ENCODE measurements around the gene CCNH. TPM values are rescaled to one million over a fixed set of nuclear protein-coding genes. Genes with fewer than 3 reads are reported as not detected.

Gene CCNH
- total and polyA plus RNA-seq, 2 of the 4 experiments (the other 2 are of a cell fraction): 37.4 to 100 TPM

DNA sequence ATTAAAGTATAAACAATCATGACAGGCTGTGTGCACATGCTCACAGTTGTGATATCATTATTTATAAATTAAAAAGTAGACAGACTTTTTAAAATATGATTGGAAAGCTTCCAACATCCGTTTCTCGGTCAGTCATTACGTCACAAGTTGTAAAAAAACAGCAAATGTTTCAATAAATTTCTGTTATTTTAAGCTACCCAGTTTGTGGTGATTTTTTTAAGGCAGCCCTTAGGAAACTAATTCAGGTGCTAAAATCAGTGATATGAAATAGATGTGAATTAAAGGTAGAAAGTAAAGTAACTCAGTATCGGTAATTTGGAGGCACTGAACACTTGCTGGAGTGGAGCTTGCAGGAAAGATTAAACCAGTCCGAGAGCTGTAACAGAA is 1.2 kb downstream of the CCNH start:
- Histone ChIP-seq H4K20me1 (ENCODE audit: insufficient read depth, low read length) (peaks cover 5% of the 10 kb centered on the region; the same call in 1 of the 2 replicates), H4K5ac (ENCODE audit: low read depth, low read length) (no peak overlapping the region), H3K9ac (ENCODE audit: low read depth, low read length) (peak overlapping the region; percentile 94), H3K56ac (ENCODE audit: extremely low read depth, insufficient read depth, low read length) (peak overlapping the region; percentile 71; the same call in 1 of the 2 replicates), H4K91ac (ENCODE audit: insufficient read depth, low read depth, low read length) (peak overlapping the region; percentile 53; the same call in 1 of the 2 replicates), H4K8ac (ENCODE audit: low read depth in 2 of 2, low read length in 2 of 2) (peak overlapping the region; percentile 72 to 98; a peak in 2 of 4 replicates), H2BK20ac (ENCODE audit: low read depth, low read length) (no peak overlapping the region), H3K18ac (ENCODE audit: low read depth, low read length) (no peak overlapping the region), H3K79me1 (ENCODE audit: low read depth in 1 of 2, low read length in 2 of 2) (peaks cover 15 to 32% of the 10 kb centered on the region in 2 experiments), H3K14ac (replicated peaks; ENCODE audit: low read depth, low read length) (peak overlapping the region; percentile 97; the same call in 1 of the 2 replicates), H3K23ac (ENCODE audit: low read depth, low read length) (peak overlapping the region; percentile 95), H3K4me3 (ENCODE audit: insufficient read depth, low read depth, low read length) (peak overlapping the region; percentile 81), H3K4me2 (ENCODE audit: low read depth, low read length) (peak overlapping the region; percentile 98), H2AK5ac (ENCODE audit: low read depth, low read length) (peak overlapping the region; percentile 88; the same call in 1 of the 2 replicates), H2AFZ (replicated peaks; ENCODE audit: low read length, poor library complexity) (peak overlapping the region; percentile 92), H3K27ac (ENCODE audit: insufficient read depth, low read length) (peak overlapping the region; percentile 89), H2BK15ac (ENCODE audit: low read depth, low read length) (0 out of 3 replicates have a peak overlapping the region, but pooled peaks have one; percentile 12), H3K9me3 (ENCODE audit: control insufficient read depth, insufficient read depth, low read length) (no peaks in the 10 kb centered on the region), H2AK9ac (replicated peaks; ENCODE audit: low read depth, low read length, poor library complexity) (peak overlapping the region; percentile 78), H3K9me1 (ENCODE audit: insufficient read depth, low read length) (no peaks in the 10 kb centered on the region), H3K4me1 (ENCODE audit: control insufficient read depth, insufficient read depth, low read length) (no peaks in the 10 kb centered on the region), H2BK120ac (ENCODE audit: low read depth, low read length) (no peak overlapping the region; the same call in 1 of the 2 replicates), H3K4ac (ENCODE audit: low read depth, low read length) (peak overlapping the region; percentile 92), H3K36me3 (ENCODE audit: control insufficient read depth, insufficient read depth, low read length) (peaks cover 3% of the 10 kb centered on the region), H3K27me3 (ENCODE audit: control insufficient read depth, insufficient read depth, low read length) (no peaks in the 10 kb centered on the region), H2BK5ac (ENCODE audit: low read depth, low read length, poor library complexity, severe bottlenecking) (peak overlapping the region; percentile 84)
- no peak for ATAC-seq (ENCODE audit: low read depth)
- no peak for TF ChIP-seq RFX5 (IDR thresholded peaks at IDR 0.05; ENCODE audit: low read depth, low read length)
- no peak for TF ChIP-seq CEBPB (IDR thresholded peaks at IDR 0.05; ENCODE audit: low read depth, low read length)
- TF ChIP-seq SMC3 (IDR thresholded peaks at IDR 0.05; ENCODE audit: low read depth, low read length): no peak
- no peak for TF ChIP-seq POLR2A (IDR thresholded peaks at IDR 0.05; ENCODE audit: low read depth, low read length)
- TF ChIP-seq MAZ (IDR thresholded peaks at IDR 0.05; ENCODE audit: borderline replicate concordance, low read depth, low read length): no peak
- TF ChIP-seq CHD1 (IDR thresholded peaks at IDR 0.05; ENCODE audit: low read depth, low read length): no peak
- TF ChIP-seq MAFK (IDR thresholded peaks at IDR 0.05; ENCODE audit: low read depth, low read length): no peak
- TF ChIP-seq, protein P1, sequence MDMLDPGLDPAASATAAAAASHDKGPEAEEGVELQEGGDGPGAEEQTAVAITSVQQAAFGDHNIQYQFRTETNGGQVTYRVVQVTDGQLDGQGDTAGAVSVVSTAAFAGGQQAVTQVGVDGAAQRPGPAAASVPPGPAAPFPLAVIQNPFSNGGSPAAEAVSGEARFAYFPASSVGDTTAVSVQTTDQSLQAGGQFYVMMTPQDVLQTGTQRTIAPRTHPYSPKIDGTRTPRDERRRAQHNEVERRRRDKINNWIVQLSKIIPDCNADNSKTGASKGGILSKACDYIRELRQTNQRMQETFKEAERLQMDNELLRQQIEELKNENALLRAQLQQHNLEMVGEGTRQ (IDR thresholded peaks at IDR 0.05; ENCODE audit: low read depth, low read length): no peak
- no peak for TF ChIP-seq BHLHE40 (IDR thresholded peaks at IDR 0.05; ENCODE audit: low read depth, low read length)
- no peak for TF ChIP-seq RCOR1 (IDR thresholded peaks at IDR 0.05; ENCODE audit: insufficient replicate concordance, low read length)
- no peak for TF ChIP-seq MXI1 (IDR thresholded peaks at IDR 0.05; ENCODE audit: borderline replicate concordance, low read depth, low read length)
- TF ChIP-seq RAD21 (IDR thresholded peaks at IDR 0.05; ENCODE audit: low read length): no peak
- no peak for TF ChIP-seq FOS (IDR thresholded peaks at IDR 0.05; ENCODE audit: low read depth, low read length)
- ChIA-PET POLR2A (ENCODE audit: unreplicated experiment) (no interaction called here), CTCF (interaction anchor here (0.8 to 1.4 kb wide), 2 partner anchors 12 to 337 kb away, joined by 3 to 5 read pairs; no protein-coding TSS in a partner anchor)
- DNase-seq: no peak
- no CpG with 5 or more reads among the region's 5 CpGs for WGBS, 2 experiments (ENCODE audit: extremely low coverage in 2 of 2, insufficient read length in 1 of 2)
- dilution Hi-C loops (cut with HindIII; ENCODE audit: low sequenced_read_pairs, unreplicated experiment): no loop called here
- intact Hi-C loops (cut with micrococcal nuclease): loop anchor here (2.0 kb wide), 1 partner anchor 17 kb away; no protein-coding TSS in a partner anchor
- no TSS peak for BruUV-seq (replicated peaks)
- in situ Hi-C loops (cut with MboI; ENCODE audit: low sequenced_read_pairs): loop anchor here (25.0 kb wide), 1 partner anchor 499 kb away; no protein-coding TSS in a partner anchor

All from IMR-90 (cell line).